A549 (cell line): ENCODE measurements around the gene CST1. TPM values are rescaled to one million over a fixed set of nuclear protein-coding genes. Genes with fewer than 3 reads are reported as not detected.
"Not testable (repeated sequence)": the region's sequence is repeated elsewhere in the genome, so short reads cannot be mapped to it uniquely, and the experiment has no call there.

Experiments used
- ATAC-seq, 2 experiments: fragments of 200-7000 bp in 1 of 2; fragments of >200 bp in 1 of 2; cut with Nextera tagmentation in 1 of 2; cut with Tn5 transposase in 1 of 2; 3 replicates each; pipeline versions ENCODE4 v1.8.0 to v1.9.1; 2018 to 2020; ENCODE audit warnings: mild to moderate bottlenecking in 1 of 2, moderate library complexity in 1 of 2
- CTCF ChIA-PET: fragments of 300-600 bp; sonication (Branson Sonifier 250); formaldehyde crosslinking; extraction: SDS; loops from one replicate; lab custom pipeline; 2021; ENCODE audit warnings: antibody characterized with exemption, inconsistent platforms; lab: Yijun Ruan, JAX
- POLR2A ChIA-PET: fragments of 350-600 bp; formaldehyde crosslinking; extraction: SDS; loops from one replicate; lab custom pipeline; 2021; ENCODE audit warnings: antibody characterized with exemption, inconsistent platforms; lab: Yijun Ruan, JAX
- DNase-seq, 2 experiments: peaks; one replicate each; pipeline versions ENCODE4 v3.0.0 to v3.0.0-alpha.2; 2011 to 2016; ENCODE audit warnings: low read depth in 1 of 2, low spot score in 1 of 2
- FAIRE-seq: peaks from 2 replicates; lab custom pipeline; 2011; peaks lifted over from hg19 to GRCh38; lab: Jason Lieb, UNC
- H3K27ac ChIP-seq, 2 experiments: fragments of >200 bp; sonication (Bioruptor Twin); formaldehyde crosslinking; 3 replicates each; pipeline ENCODE4 v1.5.1; 2016 to 2017
- H3K4me1 ChIP-seq: fragments of >200 bp; sonication (Bioruptor Twin); formaldehyde crosslinking; 3 replicates; pipeline ENCODE4 v1.6.1; 2016
- H3K4me2 ChIP-seq: fragments of >200 bp; sonication (Bioruptor Twin); formaldehyde crosslinking; 3 replicates; pipeline ENCODE4 v1.6.1; 2016
- H3K4me3 ChIP-seq: fragments of >200 bp; sonication (Bioruptor Twin); formaldehyde crosslinking; 3 replicates; pipeline ENCODE4 v1.5.1; 2016
- H3K9me3 ChIP-seq: fragments of >200 bp; sonication (Bioruptor Twin); formaldehyde crosslinking; 3 replicates; pipeline ENCODE4 v1.6.1; 2016
- BHLHE40 ChIP-seq: IDR thresholded peaks from 2 replicates; pipeline ENCODE4 v1.6.1; 2012; ENCODE audit warnings: low read depth, low read length, inconsistent platforms
- CBX8 ChIP-seq: fragments of 200-600 bp; sonication (generic); IDR thresholded peaks from 2 replicates; pipeline ENCODE4 v1.6.1; 2016
- EHF ChIP-seq: fragments of 250-450 bp; sonication (Bioruptor Pico); IDR thresholded peaks from 2 replicates; pipeline ENCODE4 v1.5.0; 2020; ENCODE audit warnings: mild to moderate bottlenecking
- EP300 ChIP-seq, 2 experiments: fragments of >200 bp; sonication (Bioruptor Twin); formaldehyde crosslinking; IDR thresholded peaks; 2 replicates in 1 of 2; 3 replicates in 1 of 2; pipeline ENCODE4 v1.6.1; 2016 to 2017
- HEYL ChIP-seq: fragments of 250-450 bp; sonication (Bioruptor Pico); IDR thresholded peaks from 2 replicates; pipeline ENCODE4 v1.8.0; 2021; ENCODE audit warnings: mild to moderate bottlenecking, moderate library complexity
- HOXB13 ChIP-seq: fragments of 250-450 bp; sonication (Bioruptor Pico); IDR thresholded peaks from 2 replicates; pipeline ENCODE4 v1.5.0; 2020; ENCODE audit warnings: low read depth, mild to moderate bottlenecking, moderate library complexity
- NPAS2 ChIP-seq: fragments of 250-450 bp; sonication (Bioruptor Pico); IDR thresholded peaks from 2 replicates; pipeline ENCODE4 v1.8.0; 2022; ENCODE audit warnings: mild to moderate bottlenecking, moderate library complexity, borderline replicate concordance
- RAD21 ChIP-seq, 2 experiments: fragments of >200 bp in 1 of 2; sonication (Bioruptor Twin) in 1 of 2; formaldehyde crosslinking in 1 of 2; IDR thresholded peaks in 1 of 2; conservative IDR thresholded peaks in 1 of 2; 2 replicates in 1 of 2; 3 replicates in 1 of 2; pipeline ENCODE4 v1.6.1; 2012 to 2018; ENCODE audit warnings: inconsistent platforms in 1 of 2
- RCOR1 ChIP-seq: fragments of 150-350 bp; IDR thresholded peaks from 2 replicates; pipeline ENCODE4 v1.6.1; 2014; ENCODE audit warnings: antibody characterized with exemption, low read length, low read depth
- SMC3 ChIP-seq: fragments of >200 bp; sonication (Bioruptor Twin); formaldehyde crosslinking; IDR thresholded peaks from 3 replicates; pipeline ENCODE4 v1.6.1; 2018; ENCODE audit warnings: inconsistent platforms
- SREBF2 ChIP-seq: fragments of 450-650 bp; IDR thresholded peaks from 2 replicates; pipeline ENCODE4 v1.6.1; 2014; ENCODE audit warnings: mild to moderate bottlenecking, moderate library complexity
- TP53 ChIP-seq: fragments of 250-450 bp; sonication (Bioruptor Pico); IDR thresholded peaks from 2 replicates; pipeline ENCODE4 v1.5.0; 2021; ENCODE audit warnings: mild to moderate bottlenecking, moderate library complexity
- WGBS: methylation state at CpG from one replicate; pipeline ENCODE4 v1.1.6; 2017; ENCODE audit errors: missing lambda C conversion rate; 5-methylcytosine and 5-hydroxymethylcytosine counted together
- polyA plus RNA-seq, 4 experiments: library from polyadenylated mRNA; depleted of rRNA in 3 of 4; stranded (reverse); fragments of >200 nt; fragmentation: RNase III in 1 of 4; extraction: RNeasy Plus Mini Kit Qiagen cat#74134 plus additional on column Dnase treatment in 1 of 4; gene quantifications; 2 replicates in 3 of 4; 3 replicates in 1 of 4; pipeline ENCODE4 v1.2.3, GENCODE V29; 2011 to 2017
- TF ChIP-seq, protein P1 (sequence below): IDR thresholded peaks from 2 replicates; pipeline ENCODE4 v1.6.1; 2012
- TF ChIP-seq, protein P2 (sequence below): fragments of 200-600 bp; sonication (generic); IDR thresholded peaks from 2 replicates; pipeline ENCODE4 v1.6.1; 2016; ENCODE audit warnings: antibody characterized with exemption, mild to moderate bottlenecking, moderate library complexity
- TF ChIP-seq, protein P3 (sequence below): fragments of 150-350 bp; IDR thresholded peaks from 2 replicates; pipeline ENCODE4 v1.6.1; 2014; ENCODE audit warnings: low read depth, mild to moderate bottlenecking, low read length
- TF ChIP-seq, protein P4 (sequence below): fragments of >200 bp; sonication (Bioruptor Twin); formaldehyde crosslinking; IDR thresholded peaks from 3 replicates; pipeline ENCODE4 v1.5.1; 2016

CST1 gene
- polyA plus RNA-seq, 2 of the 4 experiments (the other 2 are of a cell fraction), result 0.28 to 2.1 TPM

DNA sequence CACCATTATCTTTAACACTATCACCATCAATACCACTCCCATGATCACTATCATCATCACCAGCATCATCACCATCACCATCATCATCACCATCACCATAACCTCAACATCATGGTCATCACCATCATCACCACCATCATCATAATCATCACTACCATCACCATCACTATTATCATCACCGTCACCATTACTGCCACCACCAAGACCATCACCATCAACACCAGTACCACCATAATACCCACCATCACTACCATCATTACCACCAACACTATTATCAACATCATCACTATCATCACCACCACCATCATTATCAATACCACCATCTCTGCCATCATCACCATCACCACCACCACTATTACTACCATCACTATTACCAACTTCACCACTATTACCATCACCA, 32.7 kb upstream of the CST1 start:
- no peak for FAIRE-seq
- POLR2A ChIA-PET, result no interaction called here
- CTCF ChIA-PET, result interaction anchor here (1.4 to 1.7 kb wide), 2 partner anchors 9 to 10 kb away, joined by 3 read pairs; no protein-coding TSS in a partner anchor
- ATAC-seq, result no peak
- Histone ChIP-seq H3K4me1 (no peaks in the 10 kb centered on the region), H3K27ac (no peak overlapping the region), H3K4me2 (no peak overlapping the region), H3K9me3 (no peaks in the 10 kb centered on the region), H3K4me3 (no peak overlapping the region)
- TF ChIP-seq EHF, result no peak
- TF ChIP-seq, protein P1, sequence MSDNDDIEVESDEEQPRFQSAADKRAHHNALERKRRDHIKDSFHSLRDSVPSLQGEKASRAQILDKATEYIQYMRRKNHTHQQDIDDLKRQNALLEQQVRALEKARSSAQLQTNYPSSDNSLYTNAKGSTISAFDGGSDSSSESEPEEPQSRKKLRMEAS, result no peak
- no peak for TF ChIP-seq HOXB13 (CRISPR knock-in tag)
- no peak for TF ChIP-seq NPAS2
- TF ChIP-seq HEYL (CRISPR knock-in tag), result no peak
- TF ChIP-seq RCOR1, result no peak
- TF ChIP-seq, protein P2, sequence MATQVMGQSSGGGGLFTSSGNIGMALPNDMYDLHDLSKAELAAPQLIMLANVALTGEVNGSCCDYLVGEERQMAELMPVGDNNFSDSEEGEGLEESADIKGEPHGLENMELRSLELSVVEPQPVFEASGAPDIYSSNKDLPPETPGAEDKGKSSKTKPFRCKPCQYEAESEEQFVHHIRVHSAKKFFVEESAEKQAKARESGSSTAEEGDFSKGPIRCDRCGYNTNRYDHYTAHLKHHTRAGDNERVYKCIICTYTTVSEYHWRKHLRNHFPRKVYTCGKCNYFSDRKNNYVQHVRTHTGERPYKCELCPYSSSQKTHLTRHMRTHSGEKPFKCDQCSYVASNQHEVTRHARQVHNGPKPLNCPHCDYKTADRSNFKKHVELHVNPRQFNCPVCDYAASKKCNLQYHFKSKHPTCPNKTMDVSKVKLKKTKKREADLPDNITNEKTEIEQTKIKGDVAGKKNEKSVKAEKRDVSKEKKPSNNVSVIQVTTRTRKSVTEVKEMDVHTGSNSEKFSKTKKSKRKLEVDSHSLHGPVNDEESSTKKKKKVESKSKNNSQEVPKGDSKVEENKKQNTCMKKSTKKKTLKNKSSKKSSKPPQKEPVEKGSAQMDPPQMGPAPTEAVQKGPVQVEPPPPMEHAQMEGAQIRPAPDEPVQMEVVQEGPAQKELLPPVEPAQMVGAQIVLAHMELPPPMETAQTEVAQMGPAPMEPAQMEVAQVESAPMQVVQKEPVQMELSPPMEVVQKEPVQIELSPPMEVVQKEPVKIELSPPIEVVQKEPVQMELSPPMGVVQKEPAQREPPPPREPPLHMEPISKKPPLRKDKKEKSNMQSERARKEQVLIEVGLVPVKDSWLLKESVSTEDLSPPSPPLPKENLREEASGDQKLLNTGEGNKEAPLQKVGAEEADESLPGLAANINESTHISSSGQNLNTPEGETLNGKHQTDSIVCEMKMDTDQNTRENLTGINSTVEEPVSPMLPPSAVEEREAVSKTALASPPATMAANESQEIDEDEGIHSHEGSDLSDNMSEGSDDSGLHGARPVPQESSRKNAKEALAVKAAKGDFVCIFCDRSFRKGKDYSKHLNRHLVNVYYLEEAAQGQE, result no peak
- no peak for TF ChIP-seq CBX8
- TF ChIP-seq TP53 (CRISPR knock-in tag), result no peak
- no peak for TF ChIP-seq SREBF2
- TF ChIP-seq SMC3, result no peak
- TF ChIP-seq, protein P3, sequence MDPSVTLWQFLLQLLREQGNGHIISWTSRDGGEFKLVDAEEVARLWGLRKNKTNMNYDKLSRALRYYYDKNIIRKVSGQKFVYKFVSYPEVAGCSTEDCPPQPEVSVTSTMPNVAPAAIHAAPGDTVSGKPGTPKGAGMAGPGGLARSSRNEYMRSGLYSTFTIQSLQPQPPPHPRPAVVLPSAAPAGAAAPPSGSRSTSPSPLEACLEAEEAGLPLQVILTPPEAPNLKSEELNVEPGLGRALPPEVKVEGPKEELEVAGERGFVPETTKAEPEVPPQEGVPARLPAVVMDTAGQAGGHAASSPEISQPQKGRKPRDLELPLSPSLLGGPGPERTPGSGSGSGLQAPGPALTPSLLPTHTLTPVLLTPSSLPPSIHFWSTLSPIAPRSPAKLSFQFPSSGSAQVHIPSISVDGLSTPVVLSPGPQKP, result no peak
- no peak for TF ChIP-seq BHLHE40
- no peak for DNase-seq
- WGBS, result 51% methylated on average over 1 of the region's 1 CpG

DNA sequence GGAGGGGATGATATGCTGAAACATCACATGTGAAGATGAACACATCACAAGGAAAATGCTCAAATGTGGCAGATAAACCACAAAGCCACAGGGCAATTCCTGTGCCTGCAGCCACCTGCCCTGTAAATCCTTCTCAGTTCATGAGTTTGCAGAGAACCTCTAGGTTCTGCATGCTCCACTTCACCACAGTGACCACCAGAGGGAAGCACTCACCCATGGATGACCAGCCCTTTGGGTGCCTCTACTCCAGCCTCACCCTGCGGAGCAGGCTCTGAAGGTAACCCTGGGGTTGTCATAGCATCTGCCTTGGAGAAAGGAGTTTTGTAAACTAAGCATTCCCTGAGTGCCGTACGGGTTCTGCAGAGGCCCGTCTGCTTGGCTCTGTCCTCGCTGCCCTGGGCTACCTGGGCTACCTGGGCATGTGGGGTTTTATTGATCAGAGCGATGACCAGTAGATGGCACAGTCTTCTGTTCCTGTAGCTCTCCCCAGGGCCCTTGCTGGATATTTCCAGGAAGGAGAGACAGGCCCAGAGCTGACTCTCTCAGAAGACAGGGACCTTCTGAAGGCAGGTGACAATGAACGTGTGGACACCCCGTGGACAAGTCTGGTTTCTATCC, 31.7 kb upstream of the CST1 start:
- H3K9me3 ChIP-seq, result no peaks in the 10 kb centered on the region
- no peak overlapping the region for H3K4me3 ChIP-seq
- peak; percentile 36; the same call in 1 of the 3 replicates for TF ChIP-seq SMC3
- TF ChIP-seq RAD21 (conservative IDR thresholded peaks at IDR 0.05 in 1 of 2, IDR thresholded peaks at IDR 0.05 in 1 of 2), result peak; percentile 49 to 66; a peak in 4 of 5 replicates
- no peak for TF ChIP-seq NPAS2
- TF ChIP-seq TP53 (CRISPR knock-in tag), result no peak
- TF ChIP-seq BHLHE40, result no peak
- no peak for TF ChIP-seq EP300 (IDR thresholded peaks at IDR 0.05)
- TF ChIP-seq, protein P4, sequence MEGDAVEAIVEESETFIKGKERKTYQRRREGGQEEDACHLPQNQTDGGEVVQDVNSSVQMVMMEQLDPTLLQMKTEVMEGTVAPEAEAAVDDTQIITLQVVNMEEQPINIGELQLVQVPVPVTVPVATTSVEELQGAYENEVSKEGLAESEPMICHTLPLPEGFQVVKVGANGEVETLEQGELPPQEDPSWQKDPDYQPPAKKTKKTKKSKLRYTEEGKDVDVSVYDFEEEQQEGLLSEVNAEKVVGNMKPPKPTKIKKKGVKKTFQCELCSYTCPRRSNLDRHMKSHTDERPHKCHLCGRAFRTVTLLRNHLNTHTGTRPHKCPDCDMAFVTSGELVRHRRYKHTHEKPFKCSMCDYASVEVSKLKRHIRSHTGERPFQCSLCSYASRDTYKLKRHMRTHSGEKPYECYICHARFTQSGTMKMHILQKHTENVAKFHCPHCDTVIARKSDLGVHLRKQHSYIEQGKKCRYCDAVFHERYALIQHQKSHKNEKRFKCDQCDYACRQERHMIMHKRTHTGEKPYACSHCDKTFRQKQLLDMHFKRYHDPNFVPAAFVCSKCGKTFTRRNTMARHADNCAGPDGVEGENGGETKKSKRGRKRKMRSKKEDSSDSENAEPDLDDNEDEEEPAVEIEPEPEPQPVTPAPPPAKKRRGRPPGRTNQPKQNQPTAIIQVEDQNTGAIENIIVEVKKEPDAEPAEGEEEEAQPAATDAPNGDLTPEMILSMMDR, result peak; percentile 49
- TF ChIP-seq, all 56 proteins: peak for 3
- ATAC-seq (peak; percentile 87 to 99), FAIRE-seq (peak; percentile 92), DNase-seq (peak; percentile 40 to 48)
- no peaks in the 10 kb centered on the region for H3K4me1 ChIP-seq
- H3K4me2 ChIP-seq, result no peak overlapping the region
- no peak overlapping the region for H3K27ac ChIP-seq
- ChIA-PET CTCF (interaction anchor here (1.0 to 1.8 kb wide), 7 partner anchors 9 to 157 kb away, joined by 3 to 5 read pairs (median 4); no protein-coding TSS in a partner anchor), POLR2A (no interaction called here)
- WGBS, result 26% methylated on average over 8 of the region's 8 CpGs

DNA sequence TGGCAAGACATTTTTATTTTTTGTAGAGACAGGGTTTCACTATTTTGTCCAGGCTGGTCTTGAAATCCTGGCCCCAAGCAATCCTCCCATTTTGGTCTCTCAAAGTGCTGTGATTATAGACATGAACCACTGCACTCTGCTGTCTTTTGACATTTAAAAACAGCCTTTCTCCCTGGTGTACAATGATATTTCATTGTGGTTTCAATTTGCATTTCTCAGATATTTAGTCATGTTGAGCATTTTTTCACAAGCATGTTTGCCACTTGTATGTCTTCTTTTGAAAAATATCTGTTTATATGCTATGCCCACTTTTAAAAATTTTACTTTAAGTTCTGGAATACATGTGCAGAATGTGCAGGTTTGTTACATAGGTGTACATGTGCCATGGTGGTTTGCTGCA, 27.9 kb upstream of the CST1 start:
- H3K4me1 ChIP-seq, H3K9me3 ChIP-seq, H3K4me3 ChIP-seq, ATAC-seq, H3K27ac ChIP-seq, FAIRE-seq, H3K4me2 ChIP-seq, POLR2A ChIA-PET, CTCF ChIA-PET, DNase-seq: not testable (repeated sequence)

DNA sequence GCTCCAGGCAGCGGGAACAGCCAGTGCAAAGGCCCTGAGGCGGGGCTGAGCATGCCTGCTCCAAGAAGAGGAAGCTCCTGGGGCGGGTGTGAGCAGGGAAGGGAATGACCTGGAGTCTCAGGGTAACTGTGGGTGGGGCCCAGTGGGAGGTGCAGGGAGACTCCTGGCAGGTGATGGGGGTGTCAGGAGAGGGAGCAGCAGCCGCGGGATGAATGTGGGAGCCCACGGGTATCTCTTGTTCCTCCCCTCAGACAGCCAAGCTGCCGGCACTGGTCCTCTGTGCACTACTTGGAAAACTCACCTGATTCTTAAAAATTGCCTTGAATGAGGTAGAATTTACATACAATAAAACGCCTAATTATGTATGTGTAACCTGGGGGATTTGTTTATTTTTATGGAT, 26.6 kb upstream of the CST1 start:
- CTCF ChIA-PET, result interaction anchor here (0.7 kb wide), 1 partner anchor 110 kb away, joined by 4 read pairs; no protein-coding TSS in a partner anchor
- DNase-seq, H3K9me3 ChIP-seq, ATAC-seq, POLR2A ChIA-PET, FAIRE-seq, H3K4me3 ChIP-seq, H3K4me1 ChIP-seq, H3K4me2 ChIP-seq, H3K27ac ChIP-seq: not testable (repeated sequence)
- WGBS, result 50% methylated on average over 8 of the region's 8 CpGs
